Vagina (tissue), 2 donors: ENCODE results near the gene GTF2IRD1.

ENCODE experiments used
- CTCF ChIP-seq, 3 experiments: fragments of 450-650 bp in 2 of 3; fragments of 200-600 bp in 1 of 3; sonication (generic) in 1 of 3; IDR thresholded peaks; one replicate each; pipeline ENCODE4 v1.5.1; 2017 to 2019; ENCODE audit warnings: antibody characterized with exemption in 3 of 3, mild to moderate bottlenecking in 2 of 3, moderate library complexity in 2 of 3
- POLR2A ChIP-seq, 2 donors: fragments of 450-650 bp; IDR thresholded peaks; one replicate each; pipeline ENCODE4 v1.6.1; 2017; ENCODE audit warnings: antibody characterized with exemption in 2 of 2, mild to moderate bottlenecking in 2 of 2, moderate library complexity in 2 of 2
- POLR2AphosphoS5 ChIP-seq, 2 donors: sonication (generic); formaldehyde crosslinking; IDR thresholded peaks; one replicate each; pipeline ENCODE4 v1.9.0; 2017; ENCODE audit warnings: antibody characterized with exemption in 2 of 2, mild to moderate bottlenecking in 2 of 2, low read depth in 1 of 2; ENCODE audit not compliant: insufficient read depth in 1 of 2

GRCh38 chr7:74409571-74409970 lies 44.1 kb upstream of the GTF2IRD1 start:
- TF ChIP-seq CTCF (IDR thresholded peaks at IDR 0.05) (no peak), POLR2AphosphoS5 (IDR thresholded peaks at IDR 0.05; ENCODE audit: insufficient read depth in 1 of 2, low read depth in 1 of 2) (no peak), POLR2A (IDR thresholded peaks at IDR 0.05) (no peak)
